CD14-positive monocyte (primary cell): ENCODE data around the gene NDFIP2. TPM values are rescaled to one million over a fixed set of nuclear protein-coding genes. Genes with fewer than 3 reads are reported as not detected.

Source experiments
- DNase-seq, 3 donors: peaks; one replicate each; pipeline ENCODE4 v3.0.0-alpha.2; 2011 to 2022
- H2AFZ ChIP-seq: 2 replicates; pipeline ENCODE4 v1.6.0; 2012; ENCODE audit warnings: mild to moderate bottlenecking, low read depth, low read length, inconsistent platforms; ENCODE audit not compliant: insufficient read depth, poor library complexity, severe bottlenecking
- H3K27ac ChIP-seq, 2 donors: 1 replicate in 1 of 2; 2 replicates in 1 of 2; pipeline ENCODE4 v1.5.1; 2012 to 2013; ENCODE audit warnings: low read length in 2 of 2, control low read depth in 1 of 2, inconsistent platforms in 1 of 2, low read depth in 1 of 2, mild to moderate bottlenecking in 1 of 2
- H3K27me3 ChIP-seq, 2 donors: one replicate each; pipeline versions ENCODE4 v1.6.0 to v1.6.1; 2011 to 2013; ENCODE audit warnings: low read length in 2 of 2; ENCODE audit not compliant: control insufficient read depth in 2 of 2, insufficient read depth in 2 of 2
- H3K36me3 ChIP-seq, 2 donors: replicated peaks in 1 of 2; 1 replicate in 1 of 2; 2 replicates in 1 of 2; pipeline versions ENCODE4 v1.5.1 to v1.6.1; 2012 to 2013; ENCODE audit warnings: low read length in 2 of 2, control low read depth in 1 of 2, inconsistent platforms in 1 of 2, mild to moderate bottlenecking in 1 of 2; ENCODE audit not compliant: insufficient read depth in 2 of 2, control insufficient read depth in 1 of 2
- H3K4me1 ChIP-seq, 2 donors: 1 replicate in 1 of 2; 2 replicates in 1 of 2; pipeline versions ENCODE4 v1.5.1 to v1.6.1; 2012 to 2013; ENCODE audit warnings: low read length in 2 of 2, control low read depth in 1 of 2, inconsistent platforms in 1 of 2, mild to moderate bottlenecking in 1 of 2, moderate library complexity in 1 of 2; ENCODE audit not compliant: insufficient read depth in 2 of 2, control insufficient read depth in 1 of 2
- H3K4me2 ChIP-seq: replicated peaks from 2 replicates; pipeline ENCODE3; 2012; ENCODE audit warnings: low read length, moderate library complexity, mild to moderate bottlenecking; ENCODE audit not compliant: poor library complexity, severe bottlenecking; ENCODE audit errors: extremely low read depth
- H3K4me3 ChIP-seq, 3 experiments: fragments of 200-600 bp in 1 of 3; sonication (generic) in 1 of 3; replicated peaks in 1 of 3; 1 replicate in 2 of 3; 2 replicates in 1 of 3; pipeline ENCODE4 v1.5.1; 2011 to 2013; ENCODE audit warnings: low read length in 3 of 3, mild to moderate bottlenecking in 3 of 3, control low read depth in 2 of 3, low read depth in 2 of 3, inconsistent platforms in 1 of 3, moderate library complexity in 1 of 3
- H3K79me2 ChIP-seq: 2 replicates; pipeline ENCODE4 v1.6.0; 2012; ENCODE audit warnings: mild to moderate bottlenecking, control low read depth, inconsistent platforms, low read length, moderate library complexity; ENCODE audit not compliant: insufficient read depth
- H3K9ac ChIP-seq: 2 replicates; pipeline ENCODE4 v1.6.0; 2017; ENCODE audit warnings: low read length, mild to moderate bottlenecking; ENCODE audit not compliant: insufficient read depth, poor library complexity, severe bottlenecking
- H3K9me3 ChIP-seq, 2 donors: replicated peaks in 1 of 2; 1 replicate in 1 of 2; 2 replicates in 1 of 2; pipeline versions ENCODE4 v1.5.1 to v1.6.1; 2012 to 2013; ENCODE audit warnings: low read length in 2 of 2, control low read depth in 1 of 2; ENCODE audit not compliant: control insufficient read depth in 1 of 2, insufficient read depth in 1 of 2
- H4K20me1 ChIP-seq: 2 replicates; pipeline ENCODE4 v1.6.0; 2012; ENCODE audit warnings: mild to moderate bottlenecking, low read length, control low read depth, moderate library complexity; ENCODE audit not compliant: insufficient read depth
- H3K27ac Mint-ChIP-seq, 7 donors: one replicate each; pipeline ENCODE4 v1.8.0; 2020; ENCODE audit warnings: mild to moderate bottlenecking in 7 of 7, mixed read lengths in 7 of 7, moderate library complexity in 6 of 7, inconsistent platforms in 2 of 7
- H3K27me3 Mint-ChIP-seq, 3 donors: one replicate each; pipeline ENCODE4 v1.8.0; 2021 to 2022; ENCODE audit warnings: low read depth in 3 of 3, mild to moderate bottlenecking in 3 of 3, mixed read lengths in 3 of 3, moderate library complexity in 3 of 3, inconsistent platforms in 1 of 3
- H3K36me3 Mint-ChIP-seq, 2 donors: one replicate each; pipeline ENCODE4 v1.8.0; 2020; ENCODE audit warnings: mixed read lengths in 2 of 2, inconsistent platforms in 1 of 2, mild to moderate bottlenecking in 1 of 2
- H3K4me1 Mint-ChIP-seq: one replicate; pipeline ENCODE4 v1.8.0; 2020; ENCODE audit warnings: mild to moderate bottlenecking, mixed read lengths
- H3K4me3 Mint-ChIP-seq, 2 donors: one replicate each; pipeline ENCODE4 v1.8.0; 2020; ENCODE audit warnings: mild to moderate bottlenecking in 2 of 2, mixed read lengths in 2 of 2, moderate library complexity in 1 of 2
- H3K9me3 Mint-ChIP-seq, 7 donors: one replicate each; pipeline ENCODE4 v1.8.0; 2020 to 2022; ENCODE audit warnings: mixed read lengths in 7 of 7, mild to moderate bottlenecking in 6 of 7, moderate library complexity in 6 of 7, inconsistent platforms in 2 of 7
- CTCF ChIP-seq: fragments of 200-600 bp; IDR thresholded peaks from one replicate; pipeline ENCODE4 v1.8.0; 2022; ENCODE audit warnings: antibody characterized with exemption, mild to moderate bottlenecking
- WGBS: methylation state at CpG from one replicate; pipeline ENCODE4 v1.1.5; 2013; ENCODE audit warnings: missing lambda C conversion rate; ENCODE audit not compliant: insufficient coverage; 5-methylcytosine and 5-hydroxymethylcytosine counted together
- intact Hi-C, 2 donors: fragments of 100-400 bp; cut with micrococcal nuclease; formaldehyde crosslinking; loops; one replicate each; pipeline versions ENCODE4 v1.15.0 to v1.15.1; 2023
- polyA plus RNA-seq, 3 donors: library from polyadenylated mRNA; depleted of rRNA in 1 of 3; unstranded in 2 of 3; stranded (reverse) in 1 of 3; fragments of 300-500 nt in 2 of 3; fragments of >200 nt in 1 of 3; fragmentation: Illumina TruSeq in 2 of 3; gene quantifications; 1 replicate in 2 of 3; 2 replicates in 1 of 3; pipeline ENCODE4 v1.2.3, GENCODE V29; 2012 to 2021

NDFIP2 gene
- polyA plus RNA-seq, 3 donors, result not detected

- WGBS, result 100% methylated on average over 3 of the region's 5 CpGs
- Mint-ChIP-seq H3K27me3 (peaks cover 4 to 6% (median 5%) of the 10 kb centered on the region in 3 donors), H3K4me1 (no peaks in the 10 kb centered on the region), H3K9me3 (no peaks in the 10 kb centered on the region), H3K4me3 (no peak overlapping the region), H3K36me3 (no peaks in the 10 kb centered on the region), H3K27ac (no peak overlapping the region)
- TF ChIP-seq CTCF, result no peak
- H3K9ac ChIP-seq, result no peak overlapping the region
- H3K27ac ChIP-seq, result no peak overlapping the region
- DNase-seq, result no peak
- intact Hi-C loops, result loop anchor here in 1 of 2 donors (5.0 kb wide), 1 partner anchor 116 kb away; no protein-coding TSS in a partner anchor
- H3K4me1 ChIP-seq, result no peaks in the 10 kb centered on the region
- H3K79me2 ChIP-seq, result no peaks in the 10 kb centered on the region
- H3K36me3 ChIP-seq, result no peaks in the 10 kb centered on the region
- no peaks in the 10 kb centered on the region for H3K9me3 ChIP-seq
- no peak overlapping the region for H2AFZ ChIP-seq
- H3K27me3 ChIP-seq, result peaks cover 0 to 2% of the 10 kb centered on the region in 2 donors
- no peak overlapping the region for H3K4me3 ChIP-seq
- no peak overlapping the region for H3K4me2 ChIP-seq
- no peaks in the 10 kb centered on the region for H4K20me1 ChIP-seq
Measured at GRCh38 chr13:79538757-79539156, 57.8 kb downstream of the NDFIP2 start.

DNA sequence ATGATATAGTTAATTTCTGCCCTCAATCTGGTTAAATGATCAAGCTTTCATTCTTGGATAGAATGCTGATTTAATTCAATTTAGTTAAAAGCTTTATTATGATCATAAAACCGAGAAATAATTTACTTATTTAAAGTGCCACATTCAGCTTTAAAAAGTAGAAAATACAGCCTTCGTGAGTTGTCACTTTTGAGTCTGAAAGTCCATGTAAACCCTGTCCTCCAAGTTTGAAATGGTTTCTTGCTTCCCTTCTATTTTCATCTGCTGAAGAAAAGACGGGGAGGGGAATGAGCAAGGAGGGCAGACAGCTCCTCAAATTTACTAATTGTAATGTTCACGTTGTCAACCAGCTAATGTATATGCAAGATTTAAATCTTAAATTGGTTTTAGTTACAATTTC is 59.5 kb downstream of the NDFIP2 start:
- Histone ChIP-seq H2AFZ (no peak overlapping the region), H3K4me1 (no peaks in the 10 kb centered on the region), H3K79me2 (no peaks in the 10 kb centered on the region), H3K4me2 (no peak overlapping the region), H3K9ac (no peak overlapping the region), H3K9me3 (no peaks in the 10 kb centered on the region), H3K4me3 (no peak overlapping the region), H3K27me3 (no peaks in the 10 kb centered on the region), H3K36me3 (no peaks in the 10 kb centered on the region), H3K27ac (no peak overlapping the region), H4K20me1 (no peaks in the 10 kb centered on the region)
- no peak overlapping the region for H3K4me3 Mint-ChIP-seq
- H3K36me3 Mint-ChIP-seq, result no peaks in the 10 kb centered on the region
- no peak for DNase-seq
- peaks cover 0 to 4% (median 4%) of the 10 kb centered on the region in 3 donors for H3K27me3 Mint-ChIP-seq
- H3K27ac Mint-ChIP-seq, result no peak overlapping the region
- intact Hi-C loops, result loop anchor here in 1 of 2 donors (5.0 kb wide), 1 partner anchor 118 kb away; no protein-coding TSS in a partner anchor
- H3K9me3 Mint-ChIP-seq, result no peaks in the 10 kb centered on the region
- no peak for TF ChIP-seq CTCF
- H3K4me1 Mint-ChIP-seq, result no peaks in the 10 kb centered on the region
- WGBS, result no CpG with 5 or more reads among the region's 4 CpGs
